Stomach (tissue), 9 donors: ENCODE results near the gene CRYBB3. TPM values are rescaled to one million over a fixed set of nuclear protein-coding genes. Genes with fewer than 3 reads are reported as not detected.

Experiments used
- DNase-seq, 2 donors: peaks; one replicate each; pipeline versions ENCODE4 v3.0.0 to v3.0.0-alpha.2; 2013 to 2019
- H3K27ac ChIP-seq, 5 donors: fragments of 200-600 bp in 4 of 5; sonication (generic) in 4 of 5; one replicate each; pipeline ENCODE4 v1.5.1; 2013 to 2019; ENCODE audit warnings: mild to moderate bottlenecking in 1 of 5, moderate library complexity in 1 of 5
- H3K27me3 ChIP-seq, 3 donors: fragments of 200-600 bp; sonication (generic); one replicate each; pipeline ENCODE4 v1.5.1; 2017 to 2019; ENCODE audit warnings: mixed run types in 1 of 3
- H3K36me3 ChIP-seq, 4 donors: fragments of 200-600 bp; sonication (generic); 1 replicate in 3 of 4; 2 replicates in 1 of 4; pipeline ENCODE4 v1.5.1; 2016 to 2019
- H3K4me1 ChIP-seq, 4 donors: fragments of 200-600 bp; sonication (generic); one replicate each; pipeline ENCODE4 v1.5.1; 2016 to 2019
- H3K4me3 ChIP-seq, 4 donors: fragments of 200-600 bp; sonication (generic) in 3 of 4; one replicate each; pipeline ENCODE4 v1.5.1; 2016 to 2019; ENCODE audit warnings: mild to moderate bottlenecking in 1 of 4
- H3K9me3 ChIP-seq, 4 donors: fragments of 200-600 bp; sonication (generic); one replicate each; pipeline ENCODE4 v1.5.1; 2016 to 2019
- EP300 ChIP-seq: sonication (generic); formaldehyde crosslinking; IDR thresholded peaks from one replicate; pipeline ENCODE4 v1.6.1; 2017; ENCODE audit warnings: antibody characterized with exemption
- POLR2A ChIP-seq, 4 donors: fragments of 450-650 bp; IDR thresholded peaks; one replicate each; pipeline ENCODE4 v1.6.1; 2016; ENCODE audit warnings: antibody characterized with exemption in 4 of 4, control low read depth in 2 of 4, mild to moderate bottlenecking in 1 of 4, moderate library complexity in 1 of 4
- POLR2AphosphoS5 ChIP-seq, 3 donors: sonication (generic); formaldehyde crosslinking; IDR thresholded peaks; one replicate each; pipeline ENCODE4 v1.6.1; 2016; ENCODE audit warnings: antibody characterized with exemption in 3 of 3
- WGBS, 5 donors: extraction: QIAGEN DNeasy Blood & Tissue Kit in 3 of 5; methylation state at CpG; one replicate each; pipeline versions ENCODE4 v1.1.5 to v1.1.7; 2013 to 2018; 5-methylcytosine and 5-hydroxymethylcytosine counted together
- intact Hi-C: fragments of 100-400 bp; cut with DNase I; formaldehyde crosslinking; loops from one replicate; pipeline ENCODE4 v1.15.1; 2023; ENCODE audit warnings: low total_unique reads
- polyA plus RNA-seq, 3 donors: library from polyadenylated mRNA; stranded (reverse); fragments of 200-250 nt; gene quantifications; one replicate each; pipeline ENCODE4 v1.2.3, GENCODE V29; 2013
- total RNA-seq, 5 donors: library from RNA; depleted of rRNA; stranded (reverse); fragments of >200 nt; gene quantifications; one replicate each; pipeline versions ENCODE4 v1.1.0 to v1.2.3, GENCODE V29; 2014 to 2016
- TF ChIP-seq, protein P1 (sequence below), 7 experiments: fragments of 450-650 bp in 4 of 7; fragments of 200-600 bp in 3 of 7; sonication (generic) in 3 of 7; IDR thresholded peaks; one replicate each; pipeline ENCODE4 v1.5.1; 2016 to 2019; ENCODE audit warnings: antibody characterized with exemption in 7 of 7, control low read depth in 2 of 7, mild to moderate bottlenecking in 1 of 7
- donor health status: healthy with polysubstance abuse.
- donor health status: Bipolar disorder and iron deficiency.
- donor health status: healthy.

CRYBB3 gene
- total and polyA plus RNA-seq, 8 donors: 0.33 TPM; not detected in 7

DNA sequence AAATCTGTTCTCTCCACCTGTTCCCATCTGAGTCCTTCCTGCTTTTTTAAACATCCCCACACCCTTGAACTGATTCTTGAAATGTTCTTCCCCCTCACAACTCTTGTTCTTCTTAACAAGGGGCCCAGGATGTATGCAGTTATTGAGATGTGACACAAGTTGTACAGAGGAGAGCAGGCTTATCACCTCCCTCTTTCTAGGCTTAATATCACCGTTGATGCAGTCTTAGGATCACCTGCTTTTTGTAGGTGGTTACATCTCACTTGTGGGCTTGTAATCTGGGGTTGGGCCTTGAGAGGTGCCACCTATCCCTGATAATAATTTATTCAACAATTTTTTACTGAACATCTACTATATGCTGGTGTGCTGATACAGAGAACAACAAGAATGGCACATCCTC, 6.2 kb downstream of the CRYBB3 start:
- Histone ChIP-seq H3K27ac (no peak overlapping the region), H3K36me3 (peaks cover 0 to 17% (median 9%) of the 10 kb centered on the region in 4 donors), H3K27me3 (no peaks in the 10 kb centered on the region), H3K4me1 (no peaks in the 10 kb centered on the region), H3K9me3 (no peaks in the 10 kb centered on the region), H3K4me3 (no peak overlapping the region)
- TF ChIP-seq POLR2AphosphoS5 (IDR thresholded peaks at IDR 0.05): no peak
- 85 to 94% (median 90%) methylated on average over 1 of the region's 1 CpG for WGBS, 5 donors
- intact Hi-C loops: no loop called here
- no peak for DNase-seq

DNA sequence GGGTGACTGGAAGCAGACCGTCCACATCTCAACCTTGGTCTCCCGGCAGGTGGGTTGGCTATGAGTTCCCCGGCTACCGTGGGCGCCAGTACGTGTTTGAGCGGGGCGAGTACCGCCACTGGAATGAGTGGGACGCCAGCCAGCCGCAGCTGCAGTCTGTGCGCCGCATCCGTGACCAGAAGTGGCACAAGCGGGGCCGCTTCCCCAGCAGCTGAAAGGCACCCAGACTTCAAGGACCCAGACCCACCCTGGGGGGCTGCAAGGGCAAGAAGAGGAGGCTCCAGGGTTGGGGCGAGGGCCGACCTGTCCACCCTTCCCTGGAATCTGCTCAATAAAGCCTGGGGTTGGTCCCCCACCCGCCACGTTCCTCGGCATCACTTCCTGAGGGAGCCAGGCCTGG, 7.3 kb downstream of the CRYBB3 start:
- intact Hi-C loops: no loop called here
- no peaks in the 10 kb centered on the region for H3K9me3 ChIP-seq
- no peak overlapping the region for H3K27ac ChIP-seq
- DNase-seq: no peak
- 89 to 96% (median 92%) methylated on average over 5 to 21 of the region's 21 CpGs for WGBS, 5 donors
- no peak overlapping the region for H3K4me3 ChIP-seq
- TF ChIP-seq POLR2AphosphoS5 (IDR thresholded peaks at IDR 0.05) (no peak), POLR2A (IDR thresholded peaks at IDR 0.05) (no peak), EP300 (no peak)
- TF ChIP-seq, protein P1, sequence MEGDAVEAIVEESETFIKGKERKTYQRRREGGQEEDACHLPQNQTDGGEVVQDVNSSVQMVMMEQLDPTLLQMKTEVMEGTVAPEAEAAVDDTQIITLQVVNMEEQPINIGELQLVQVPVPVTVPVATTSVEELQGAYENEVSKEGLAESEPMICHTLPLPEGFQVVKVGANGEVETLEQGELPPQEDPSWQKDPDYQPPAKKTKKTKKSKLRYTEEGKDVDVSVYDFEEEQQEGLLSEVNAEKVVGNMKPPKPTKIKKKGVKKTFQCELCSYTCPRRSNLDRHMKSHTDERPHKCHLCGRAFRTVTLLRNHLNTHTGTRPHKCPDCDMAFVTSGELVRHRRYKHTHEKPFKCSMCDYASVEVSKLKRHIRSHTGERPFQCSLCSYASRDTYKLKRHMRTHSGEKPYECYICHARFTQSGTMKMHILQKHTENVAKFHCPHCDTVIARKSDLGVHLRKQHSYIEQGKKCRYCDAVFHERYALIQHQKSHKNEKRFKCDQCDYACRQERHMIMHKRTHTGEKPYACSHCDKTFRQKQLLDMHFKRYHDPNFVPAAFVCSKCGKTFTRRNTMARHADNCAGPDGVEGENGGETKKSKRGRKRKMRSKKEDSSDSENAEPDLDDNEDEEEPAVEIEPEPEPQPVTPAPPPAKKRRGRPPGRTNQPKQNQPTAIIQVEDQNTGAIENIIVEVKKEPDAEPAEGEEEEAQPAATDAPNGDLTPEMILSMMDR (IDR thresholded peaks at IDR 0.05): no peak
- H3K27me3 ChIP-seq: no peaks in the 10 kb centered on the region
- H3K4me1 ChIP-seq: no peaks in the 10 kb centered on the region
- peaks cover 0 to 9% (median 0%) of the 10 kb centered on the region in 4 donors for H3K36me3 ChIP-seq

DNA sequence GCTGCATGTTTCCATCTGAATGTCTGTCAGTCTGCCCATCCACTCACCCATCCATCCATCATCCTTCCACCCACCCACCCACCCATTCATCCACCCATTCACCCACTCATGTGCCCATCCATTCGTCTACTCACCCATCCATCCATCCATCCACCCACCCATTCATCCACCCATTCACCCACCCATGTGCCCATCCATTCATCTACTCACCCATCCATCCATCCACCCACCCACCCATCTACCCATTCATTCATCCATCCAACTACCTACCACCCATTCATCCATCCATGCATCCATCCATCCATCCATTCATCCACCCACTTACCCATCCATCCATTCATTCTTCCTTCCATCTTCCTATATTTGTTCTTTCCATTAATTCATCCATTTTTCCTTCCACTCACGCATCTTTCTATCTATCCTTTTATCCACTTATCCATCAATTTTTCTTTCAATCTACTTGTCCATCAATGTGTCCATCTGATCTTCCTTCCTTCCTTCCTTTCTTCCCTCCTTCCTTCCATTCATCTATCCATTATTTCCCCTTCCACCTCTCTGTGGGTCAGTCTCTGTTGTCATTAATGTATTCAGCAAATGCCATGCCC, 8.0 kb downstream of the CRYBB3 start:
- Histone ChIP-seq H3K36me3 (peaks cover 0 to 9% (median 0%) of the 10 kb centered on the region in 4 donors), H3K9me3 (no peaks in the 10 kb centered on the region), H3K4me1 (no peaks in the 10 kb centered on the region), H3K27ac (no peak overlapping the region), H3K27me3 (no peaks in the 10 kb centered on the region), H3K4me3 (no peak overlapping the region)
- DNase-seq: no peak
- TF ChIP-seq, protein P1 (IDR thresholded peaks at IDR 0.05): no peak
- TF ChIP-seq EP300 (no peak), POLR2A (IDR thresholded peaks at IDR 0.05) (no peak), POLR2AphosphoS5 (IDR thresholded peaks at IDR 0.05) (no peak)
- WGBS, 5 donors: 41 to 90% (median 77%) methylated on average over 1 to 2 of the region's 2 CpGs
- intact Hi-C loops: no loop called here

DNA sequence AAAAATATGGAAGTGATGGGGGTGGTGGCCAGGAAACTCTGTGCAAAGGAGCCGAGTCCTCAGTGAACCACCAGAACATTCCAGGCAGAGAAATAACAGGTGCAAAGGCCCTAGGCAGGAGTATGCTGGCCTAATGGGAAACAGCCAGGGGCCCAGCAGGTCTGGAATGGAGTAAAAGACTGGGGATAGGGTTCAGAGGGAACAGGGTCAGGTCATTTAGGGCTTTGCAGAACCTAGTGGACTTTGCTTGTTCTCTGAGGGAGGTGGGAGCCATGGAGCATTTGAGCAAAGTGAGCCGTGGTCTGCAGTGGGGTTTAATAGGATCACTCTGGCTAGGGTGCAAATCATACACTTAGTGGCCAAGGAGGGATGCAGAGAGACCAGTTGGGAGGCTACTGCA, 8.7 kb downstream of the CRYBB3 start:
- no peak for DNase-seq
- WGBS, 5 donors: 72 to 90% (median 85%) methylated on average over 2 of the region's 2 CpGs
- Histone ChIP-seq H3K27ac (no peak overlapping the region), H3K4me1 (no peaks in the 10 kb centered on the region), H3K4me3 (no peak overlapping the region), H3K27me3 (no peaks in the 10 kb centered on the region), H3K9me3 (peaks cover 0 to 4% (median 4%) of the 10 kb centered on the region in 4 donors), H3K36me3 (peaks cover 0 to 6% (median 0%) of the 10 kb centered on the region in 4 donors)
- TF ChIP-seq EP300 (no peak), POLR2A (IDR thresholded peaks at IDR 0.05) (no peak), POLR2AphosphoS5 (IDR thresholded peaks at IDR 0.05) (no peak)
- TF ChIP-seq, protein P1 (IDR thresholded peaks at IDR 0.05): no peak
- intact Hi-C loops: no loop called here
